Fibroblast of pulmonary artery (primary cell): Measurements from ENCODE around the gene SFRP2.

ENCODE experiments used
- DNase-seq: peaks from one replicate; pipeline ENCODE4 v3.0.0-alpha.2; 2010; ENCODE audit warnings: low read depth
- H3K4me3 ChIP-seq: replicated peaks from 2 replicates; pipeline ENCODE4 v1.5.1; 2011; ENCODE audit warnings: low read depth, mild to moderate bottlenecking, control low read depth, low read length, moderate library complexity
- CTCF ChIP-seq: IDR thresholded peaks from 2 replicates; pipeline ENCODE4 v1.5.1; 2011; ENCODE audit warnings: mild to moderate bottlenecking, control low read depth, low read length, inconsistent platforms; ENCODE audit errors: missing control alignments

Gene SFRP2

GRCh38 chr4:153778383-153778782, 10.5 kb downstream of the SFRP2 start:
- no peak for TF ChIP-seq CTCF
- no peak overlapping the region for H3K4me3 ChIP-seq
- no peak for DNase-seq

- no peak for TF ChIP-seq CTCF
- DNase-seq: no peak
Observed at GRCh38 chr4:153777421-153777820, 11.5 kb downstream of the SFRP2 start.

GRCh38 chr4:153776601-153777000, 12.3 kb downstream of the SFRP2 start:
- TF ChIP-seq CTCF: no peak
- H3K4me3 ChIP-seq: no peak overlapping the region
- no peak for DNase-seq

More at GRCh38 chr4:153777421-153777820, 11.5 kb downstream of the SFRP2 start:
- no peak overlapping the region for H3K4me3 ChIP-seq

GRCh38 chr4:153773236-153773690, 15.6 kb downstream of the SFRP2 start:
- no peak overlapping the region for H3K4me3 ChIP-seq
- TF ChIP-seq CTCF: no peak
- DNase-seq: no peak

- no peak for TF ChIP-seq CTCF
- no peak overlapping the region for H3K4me3 ChIP-seq
- DNase-seq: peak; percentile 21
Observed at GRCh38 chr4:153771046-153771445, 17.8 kb downstream of the SFRP2 start.

GRCh38 chr4:153766758-153767157, 22.1 kb downstream of the SFRP2 start:
- no peak overlapping the region for H3K4me3 ChIP-seq
- DNase-seq: no peak
- TF ChIP-seq CTCF: no peak

GRCh38 chr4:153765894-153766293, 23.0 kb downstream of the SFRP2 start:
- TF ChIP-seq CTCF: no peak
- H3K4me3 ChIP-seq: no peak overlapping the region
- no peak for DNase-seq
